HG03460 (cell line): ENCODE results near the gene ELAC2.

Experiments used
- ATAC-seq: cut with Tn5 transposase; IDR thresholded peaks from one replicate; pipeline ENCODE4 v1.9.1; 2021; ENCODE audit not compliant: unreplicated experiment

The ELAC2 gene

DNA sequence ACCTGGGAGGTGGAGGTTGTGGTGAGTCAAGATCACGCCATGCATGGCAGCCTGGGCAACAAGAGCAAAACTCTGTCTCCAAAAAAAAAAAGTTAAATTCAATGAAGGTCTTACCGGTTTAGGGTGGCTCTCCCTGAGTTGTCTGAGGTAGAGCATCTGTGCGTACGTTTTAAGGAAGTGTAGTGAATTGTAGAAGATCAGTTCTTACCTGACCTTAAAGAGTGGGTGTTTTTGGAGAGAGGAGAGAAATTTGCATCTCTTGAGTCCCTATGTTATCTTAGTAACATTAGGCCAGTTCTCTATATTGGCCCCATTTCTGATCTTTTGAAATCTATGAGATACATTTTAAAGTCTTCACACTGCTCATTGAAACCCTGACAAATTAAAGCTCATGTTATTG lies 56.2 kb downstream of the ELAC2 start:
- ATAC-seq = no peak

DNA sequence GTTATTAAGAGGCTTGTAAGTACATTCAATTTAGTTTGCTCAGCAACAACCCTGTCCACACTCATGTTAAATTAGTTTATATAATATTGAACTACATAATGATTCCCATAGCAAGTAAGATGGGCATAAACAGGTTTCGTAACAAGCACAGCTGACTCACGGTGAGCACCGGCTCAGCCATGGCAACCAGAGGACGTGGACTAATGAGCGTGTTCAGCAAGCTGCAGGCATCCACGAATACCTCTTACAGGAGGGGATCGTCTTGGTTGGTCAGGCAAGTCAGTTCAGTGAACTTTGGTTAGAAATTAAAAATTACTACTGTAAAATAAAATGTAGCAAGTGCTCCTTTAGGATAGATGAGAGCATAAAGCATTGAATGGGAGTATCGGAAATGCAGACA lies 58.4 kb downstream of the ELAC2 start:
- ATAC-seq = no peak

DNA sequence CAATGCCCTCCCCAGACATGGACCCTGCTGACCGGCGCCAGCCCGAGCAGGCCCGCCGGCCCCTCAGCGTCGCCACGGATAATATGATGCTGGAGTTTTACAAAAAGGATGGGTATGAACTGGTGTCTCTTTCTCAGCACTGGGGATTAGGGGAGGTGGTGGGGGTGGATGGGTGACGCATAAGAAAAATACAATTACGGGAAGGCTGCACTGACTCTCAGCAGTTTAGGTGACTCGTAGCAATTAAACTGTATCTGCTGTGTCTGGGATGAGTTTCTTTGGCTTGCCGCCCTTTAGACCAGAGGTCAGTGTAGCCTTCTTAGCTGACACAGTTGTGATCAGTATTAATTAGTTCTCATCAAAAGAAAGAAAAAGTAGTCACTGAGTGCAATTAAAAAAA lies 59.0 kb downstream of the ELAC2 start:
- ATAC-seq = no peak

DNA sequence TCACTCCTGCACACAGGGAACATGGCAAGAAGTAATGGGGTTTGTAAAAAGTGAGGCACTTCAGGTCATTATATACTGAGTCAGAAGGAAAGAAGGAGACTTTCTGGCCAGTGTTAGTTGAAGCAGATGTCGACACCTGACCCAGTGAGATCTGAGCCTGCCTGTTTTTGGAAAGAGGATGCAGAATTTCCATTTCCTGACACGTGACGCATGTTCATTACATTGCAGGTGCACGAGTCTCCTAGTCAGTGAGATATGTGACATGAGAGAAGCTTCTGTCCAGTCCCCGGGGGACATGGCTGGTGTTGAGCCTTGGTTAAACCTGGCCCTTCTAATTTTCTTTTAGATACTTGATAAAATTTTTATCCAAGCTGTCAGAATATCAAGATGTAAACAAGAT lies 62.3 kb downstream of the ELAC2 start:
- no peak for ATAC-seq

DNA sequence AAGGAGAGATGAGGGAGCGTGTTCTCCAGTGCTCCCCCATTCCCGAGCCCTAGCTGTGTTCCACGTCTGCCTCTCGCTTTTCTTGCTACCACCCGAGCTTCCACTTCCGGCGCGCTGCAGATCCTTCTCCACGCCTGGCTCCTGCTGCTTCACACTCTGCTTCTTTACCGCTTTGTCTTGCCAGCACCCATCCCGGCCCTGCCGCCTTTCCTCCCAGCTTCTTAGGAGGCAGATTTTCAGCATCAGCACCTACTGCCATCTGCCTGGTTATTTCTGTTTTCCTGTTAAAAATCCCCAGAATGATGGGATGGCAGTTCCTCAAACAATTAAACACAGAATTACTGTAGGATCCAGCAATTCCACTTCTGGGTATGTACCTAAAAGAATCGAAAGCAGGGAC lies 64.7 kb downstream of the ELAC2 start:
- ATAC-seq = no peak

DNA sequence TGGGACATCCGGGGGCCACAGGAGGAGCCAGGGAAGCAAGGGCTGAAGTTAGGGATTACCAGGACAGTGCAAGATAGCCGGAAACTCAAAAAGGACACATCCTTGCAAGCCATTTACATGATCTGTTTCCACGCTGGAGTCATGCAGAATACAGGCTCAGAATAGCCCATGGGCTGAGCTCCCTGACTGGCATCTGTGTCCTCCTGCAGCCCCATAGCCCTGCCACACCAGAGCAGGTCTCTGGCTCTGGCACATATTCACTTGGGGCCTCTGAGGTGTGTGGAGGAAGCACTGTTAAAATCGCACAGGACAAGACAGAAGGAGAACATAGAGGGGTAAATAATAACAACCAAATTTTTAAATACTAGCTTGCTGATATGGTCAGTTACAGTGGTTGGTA lies 65.8 kb downstream of the ELAC2 start:
- ATAC-seq = no peak

DNA sequence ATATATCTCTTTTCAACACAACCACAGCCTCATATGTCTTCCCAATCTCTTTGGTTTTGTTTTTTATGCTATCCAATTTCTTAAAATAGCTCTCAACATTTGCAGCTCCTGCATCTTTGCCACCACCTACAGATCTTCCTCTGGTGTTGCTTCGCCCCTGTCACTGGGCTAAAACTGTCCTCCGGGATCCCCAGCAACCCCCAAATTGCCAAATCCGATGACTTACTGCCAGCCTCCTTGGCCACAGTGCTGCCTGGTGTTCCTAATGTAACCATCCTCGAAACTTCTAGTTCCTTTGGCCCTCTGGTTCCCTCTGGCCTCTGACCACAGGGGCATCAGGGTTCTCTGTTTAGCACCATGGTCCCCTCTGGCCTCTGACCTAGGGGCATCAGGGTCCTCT lies 70.8 kb downstream of the ELAC2 start:
- no peak for ATAC-seq
